Peyer's patch (tissue), 4 donors: ENCODE data around the gene SNAP25.

Experiments
- CTCF ChIP-seq, 6 experiments: fragments of 450-650 bp in 4 of 6; fragments of 200-600 bp in 2 of 6; sonication (generic) in 1 of 6; IDR thresholded peaks; one replicate each; pipeline ENCODE4 v1.5.1; 2017 to 2019; ENCODE audit warnings: antibody characterized with exemption in 6 of 6, mild to moderate bottlenecking in 3 of 6, moderate library complexity in 1 of 6
- POLR2A ChIP-seq, 2 donors: fragments of 450-650 bp; IDR thresholded peaks; one replicate each; pipeline ENCODE4 v1.5.1; 2017; ENCODE audit warnings: antibody characterized with exemption in 2 of 2, mild to moderate bottlenecking in 2 of 2, moderate library complexity in 2 of 2

DNA sequence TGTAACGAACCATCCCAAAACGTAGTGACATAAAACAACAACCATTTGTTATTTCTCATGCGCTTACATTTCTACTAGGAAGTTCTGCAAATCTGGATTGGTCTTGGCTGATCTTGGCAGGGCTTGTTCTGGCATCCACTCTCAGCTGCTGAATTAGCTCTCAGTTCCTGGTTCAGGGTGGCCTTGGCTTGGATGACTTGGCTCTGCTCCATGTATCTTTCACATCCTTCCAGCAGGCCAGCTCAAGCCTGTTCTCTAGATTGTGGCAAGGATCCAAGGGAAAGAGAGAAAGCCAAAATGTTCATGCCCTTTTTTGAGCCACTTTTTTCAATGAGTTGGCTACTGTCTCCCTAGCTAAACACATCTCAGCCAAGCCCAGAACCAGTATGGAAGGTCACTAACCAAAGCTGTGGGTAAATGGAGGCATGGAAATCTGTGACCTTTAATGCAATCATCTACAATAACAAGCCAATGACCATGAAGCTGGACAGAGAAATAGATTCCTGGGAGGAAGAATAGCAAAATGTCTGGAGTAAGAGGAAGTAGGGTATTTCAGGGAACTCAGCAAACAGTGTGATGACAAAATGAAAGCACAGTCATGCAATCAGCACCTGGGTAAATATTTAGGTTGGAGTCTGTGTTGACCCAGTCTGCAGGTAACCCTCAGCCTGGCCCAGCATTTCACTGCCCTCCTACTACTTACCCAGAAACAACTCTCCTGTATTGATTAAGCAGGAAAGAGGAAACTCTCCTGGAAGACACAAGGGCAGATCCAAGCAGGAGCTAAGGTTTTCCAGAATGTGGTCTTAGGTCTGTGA lies 32.7 kb upstream of the SNAP25 start:
- TF ChIP-seq POLR2A (IDR thresholded peaks at IDR 0.05) (no peak), CTCF (IDR thresholded peaks at IDR 0.05) (no peak)
